ENCODE measurements around the gene SKOR1.

DNA sequence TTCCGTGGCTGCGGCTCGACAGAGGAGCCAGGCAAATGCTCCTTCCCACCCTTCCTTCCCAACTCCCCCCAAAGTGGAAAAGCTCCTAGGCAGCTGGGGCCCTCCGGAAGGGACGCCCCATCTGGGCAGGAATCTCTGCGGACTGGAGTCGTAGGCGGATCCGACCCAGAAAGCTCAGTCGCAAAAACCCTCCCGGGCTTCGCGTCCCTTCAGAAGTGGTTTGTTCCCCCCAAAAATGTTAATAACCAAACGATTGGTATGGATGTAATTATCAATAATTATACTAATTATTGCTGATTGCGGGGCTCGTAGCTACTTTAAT lies 10.8 kb downstream of the SKOR1 start:
- TF ChIP-seq, protein P1, sequence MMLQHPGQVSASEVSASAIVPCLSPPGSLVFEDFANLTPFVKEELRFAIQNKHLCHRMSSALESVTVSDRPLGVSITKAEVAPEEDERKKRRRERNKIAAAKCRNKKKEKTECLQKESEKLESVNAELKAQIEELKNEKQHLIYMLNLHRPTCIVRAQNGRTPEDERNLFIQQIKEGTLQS (CRISPR knock-in tag; IDR thresholded peaks at IDR 0.05): no peak
- TF ChIP-seq, protein P2, sequence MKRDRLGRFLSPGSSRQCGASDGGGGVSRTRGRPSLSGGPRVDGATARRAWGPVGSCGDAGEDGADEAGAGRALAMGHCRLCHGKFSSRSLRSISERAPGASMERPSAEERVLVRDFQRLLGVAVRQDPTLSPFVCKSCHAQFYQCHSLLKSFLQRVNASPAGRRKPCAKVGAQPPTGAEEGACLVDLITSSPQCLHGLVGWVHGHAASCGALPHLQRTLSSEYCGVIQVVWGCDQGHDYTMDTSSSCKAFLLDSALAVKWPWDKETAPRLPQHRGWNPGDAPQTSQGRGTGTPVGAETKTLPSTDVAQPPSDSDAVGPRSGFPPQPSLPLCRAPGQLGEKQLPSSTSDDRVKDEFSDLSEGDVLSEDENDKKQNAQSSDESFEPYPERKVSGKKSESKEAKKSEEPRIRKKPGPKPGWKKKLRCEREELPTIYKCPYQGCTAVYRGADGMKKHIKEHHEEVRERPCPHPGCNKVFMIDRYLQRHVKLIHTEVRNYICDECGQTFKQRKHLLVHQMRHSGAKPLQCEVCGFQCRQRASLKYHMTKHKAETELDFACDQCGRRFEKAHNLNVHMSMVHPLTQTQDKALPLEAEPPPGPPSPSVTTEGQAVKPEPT (CRISPR knock-in tag; IDR thresholded peaks at IDR 0.05; ENCODE audit: low read depth): no peak
- TF ChIP-seq, protein P3, sequence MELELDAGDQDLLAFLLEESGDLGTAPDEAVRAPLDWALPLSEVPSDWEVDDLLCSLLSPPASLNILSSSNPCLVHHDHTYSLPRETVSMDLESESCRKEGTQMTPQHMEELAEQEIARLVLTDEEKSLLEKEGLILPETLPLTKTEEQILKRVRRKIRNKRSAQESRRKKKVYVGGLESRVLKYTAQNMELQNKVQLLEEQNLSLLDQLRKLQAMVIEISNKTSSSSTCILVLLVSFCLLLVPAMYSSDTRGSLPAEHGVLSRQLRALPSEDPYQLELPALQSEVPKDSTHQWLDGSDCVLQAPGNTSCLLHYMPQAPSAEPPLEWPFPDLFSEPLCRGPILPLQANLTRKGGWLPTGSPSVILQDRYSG (CRISPR knock-in tag; IDR thresholded peaks at IDR 0.05): no peak
- TF ChIP-seq ADNP (CRISPR knock-in tag; IDR thresholded peaks at IDR 0.05) (no peak), ZNF891 (CRISPR knock-in tag; IDR thresholded peaks at IDR 0.05) (no peak)
- TF ChIP-seq, protein P4, sequence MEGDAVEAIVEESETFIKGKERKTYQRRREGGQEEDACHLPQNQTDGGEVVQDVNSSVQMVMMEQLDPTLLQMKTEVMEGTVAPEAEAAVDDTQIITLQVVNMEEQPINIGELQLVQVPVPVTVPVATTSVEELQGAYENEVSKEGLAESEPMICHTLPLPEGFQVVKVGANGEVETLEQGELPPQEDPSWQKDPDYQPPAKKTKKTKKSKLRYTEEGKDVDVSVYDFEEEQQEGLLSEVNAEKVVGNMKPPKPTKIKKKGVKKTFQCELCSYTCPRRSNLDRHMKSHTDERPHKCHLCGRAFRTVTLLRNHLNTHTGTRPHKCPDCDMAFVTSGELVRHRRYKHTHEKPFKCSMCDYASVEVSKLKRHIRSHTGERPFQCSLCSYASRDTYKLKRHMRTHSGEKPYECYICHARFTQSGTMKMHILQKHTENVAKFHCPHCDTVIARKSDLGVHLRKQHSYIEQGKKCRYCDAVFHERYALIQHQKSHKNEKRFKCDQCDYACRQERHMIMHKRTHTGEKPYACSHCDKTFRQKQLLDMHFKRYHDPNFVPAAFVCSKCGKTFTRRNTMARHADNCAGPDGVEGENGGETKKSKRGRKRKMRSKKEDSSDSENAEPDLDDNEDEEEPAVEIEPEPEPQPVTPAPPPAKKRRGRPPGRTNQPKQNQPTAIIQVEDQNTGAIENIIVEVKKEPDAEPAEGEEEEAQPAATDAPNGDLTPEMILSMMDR (CRISPR knock-in tag; IDR thresholded peaks at IDR 0.05): no peak

Measured in HepG2 (cell line).